OCI-LY7 (cell line): ENCODE measurements around the gene SH3BP1. TPM values are rescaled to one million over a fixed set of nuclear protein-coding genes. Genes with fewer than 3 reads are reported as not detected.

Experiments used
- BruUV-seq: library from RNA; stranded (reverse); fragments of 400-500 nt; replicated peaks from 2 replicates; lab custom pipeline; 2021; lab: Mats Ljungman, UMichigan
- CTCF ChIA-PET: fragments of 300-600 bp; sonication (Branson Sonifier 250); formaldehyde crosslinking; loops from one replicate; lab custom pipeline; 2022; ENCODE audit warnings: antibody characterized with exemption; ENCODE audit not compliant: unreplicated experiment; lab: Charles Lee
- POLR2A ChIA-PET: fragments of 300-600 bp; sonication (Branson Sonifier 250); formaldehyde crosslinking; loops from one replicate; lab custom pipeline; 2022; ENCODE audit warnings: antibody characterized with exemption; lab: Charles Lee
- DNase-seq: peaks from one replicate; pipeline ENCODE4 v3.0.0-alpha.2; 2015; ENCODE audit warnings: low spot score
- H2AFZ ChIP-seq: fragments of 200-600 bp; sonication (generic), shearing (Covaris generic); 2 replicates; pipeline ENCODE4 v1.6.1; 2014; ENCODE audit warnings: mild to moderate bottlenecking, antibody characterized with exemption, low read length, moderate library complexity
- H3K27ac ChIP-seq: fragments of 200-600 bp; sonication (generic); 2 replicates; pipeline ENCODE4 v1.5.1; 2014; ENCODE audit warnings: mixed run types, low read depth, mild to moderate bottlenecking, moderate library complexity, low read length, inconsistent platforms; ENCODE audit not compliant: poor library complexity, severe bottlenecking
- H3K36me3 ChIP-seq: fragments of 200-600 bp; sonication (generic); 2 replicates; pipeline ENCODE4 v1.6.1; 2014; ENCODE audit warnings: mild to moderate bottlenecking, antibody characterized with exemption, low read length, moderate library complexity, mixed read lengths; ENCODE audit not compliant: insufficient read depth
- H3K4me1 ChIP-seq: fragments of 200-600 bp; sonication (generic); 2 replicates; pipeline ENCODE4 v1.5.1; 2014; ENCODE audit warnings: mild to moderate bottlenecking, low read length; ENCODE audit not compliant: insufficient read depth, poor library complexity, severe bottlenecking
- H3K4me2 ChIP-seq: fragments of 200-600 bp; sonication (generic); 2 replicates; pipeline ENCODE4 v1.6.1; 2014; ENCODE audit warnings: mild to moderate bottlenecking, low read length
- H3K4me3 ChIP-seq: fragments of 200-600 bp; sonication (generic); 2 replicates; pipeline ENCODE4 v1.5.1; 2014; ENCODE audit warnings: mild to moderate bottlenecking, low read depth, low read length; ENCODE audit not compliant: poor library complexity, severe bottlenecking
- H3K79me2 ChIP-seq: fragments of 200-600 bp; sonication (generic); 2 replicates; pipeline ENCODE4 v1.6.1; 2016; ENCODE audit warnings: low read depth, mild to moderate bottlenecking, low read length, moderate library complexity, mixed read lengths; ENCODE audit not compliant: insufficient read depth
- H3K9me2 ChIP-seq: fragments of 200-600 bp; sonication (generic); 2 replicates; pipeline ENCODE4 v1.6.1; 2016; ENCODE audit warnings: mild to moderate bottlenecking, low read length, mixed read lengths; ENCODE audit not compliant: insufficient read depth
- H3K9me3 ChIP-seq: fragments of 200-600 bp; sonication (generic); 2 replicates; pipeline ENCODE4 v1.6.1; 2014; ENCODE audit warnings: mild to moderate bottlenecking, mixed run types, low read length, mixed read lengths
- H4K20me1 ChIP-seq: fragments of 200-600 bp; sonication (generic); 2 replicates; pipeline ENCODE4 v1.6.1; 2014; ENCODE audit warnings: mild to moderate bottlenecking, antibody characterized with exemption, low read length, moderate library complexity, mixed read lengths; ENCODE audit not compliant: insufficient read depth
- EZH2phosphoT487 ChIP-seq: fragments of 200-600 bp; sonication (generic); IDR thresholded peaks from 2 replicates; pipeline ENCODE4 v1.6.1; 2018; ENCODE audit warnings: low read depth, borderline replicate concordance, mild to moderate bottlenecking, mixed run types, antibody characterized with exemption, low read length, moderate library complexity, mixed read lengths
- intact Hi-C: fragments of 100-400 bp; cut with micrococcal nuclease; formaldehyde crosslinking; loops from one replicate; pipeline ENCODE4 v1.10.0; 2022; ENCODE audit not compliant: unreplicated experiment
- total RNA-seq, 2 experiments: library from RNA; depleted of rRNA in 1 of 2; stranded (reverse); fragments of >200 nt in 1 of 2; shearing (Covaris generic) in 1 of 2; gene quantifications; 2 replicates each; pipeline ENCODE4 v1.2.3, GENCODE V29; 2014 to 2022
- TF ChIP-seq, protein P1 (sequence below): fragments of 200-600 bp; sonication (generic); conservative IDR thresholded peaks from 2 replicates; pipeline ENCODE4 v1.5.1; 2014; ENCODE audit warnings: mild to moderate bottlenecking, antibody characterized with exemption, low read length, moderate library complexity, mixed read lengths

Gene SH3BP1
- total RNA-seq, 2 experiments from 2014 or later = 15.3 to 48.4 TPM

DNA sequence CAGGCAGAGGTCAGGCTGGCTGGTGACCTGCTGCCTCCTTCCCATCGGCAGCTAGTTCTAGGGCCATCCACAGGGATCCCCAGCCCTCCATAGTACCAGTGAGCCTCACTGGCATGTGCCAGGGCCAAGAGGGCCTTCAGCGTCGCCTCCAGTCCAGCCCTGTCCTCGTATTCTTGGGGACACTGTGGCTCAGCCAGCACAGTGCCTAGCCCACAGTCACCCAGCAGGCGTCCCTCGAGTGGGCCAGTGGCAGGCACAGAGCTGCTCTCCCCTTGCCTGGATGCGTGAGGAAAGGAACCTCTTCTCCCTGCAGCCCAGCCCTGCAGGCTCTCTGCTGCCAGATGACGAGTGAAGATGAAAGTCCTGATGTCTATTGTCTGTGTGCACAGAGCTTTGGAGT is 10.6 kb upstream of the SH3BP1 start:
- H3K79me2 ChIP-seq = no peaks in the 10 kb centered on the region
- H3K4me3 ChIP-seq = no peak overlapping the region
- H3K36me3 ChIP-seq = peaks cover 77% of the 10 kb centered on the region; the same call in 1 of the 2 replicates
- no peaks in the 10 kb centered on the region for H4K20me1 ChIP-seq
- ChIA-PET POLR2A (no interaction called here), CTCF (no interaction called here)
- no peaks in the 10 kb centered on the region for H3K9me3 ChIP-seq
- TF ChIP-seq, protein P1, sequence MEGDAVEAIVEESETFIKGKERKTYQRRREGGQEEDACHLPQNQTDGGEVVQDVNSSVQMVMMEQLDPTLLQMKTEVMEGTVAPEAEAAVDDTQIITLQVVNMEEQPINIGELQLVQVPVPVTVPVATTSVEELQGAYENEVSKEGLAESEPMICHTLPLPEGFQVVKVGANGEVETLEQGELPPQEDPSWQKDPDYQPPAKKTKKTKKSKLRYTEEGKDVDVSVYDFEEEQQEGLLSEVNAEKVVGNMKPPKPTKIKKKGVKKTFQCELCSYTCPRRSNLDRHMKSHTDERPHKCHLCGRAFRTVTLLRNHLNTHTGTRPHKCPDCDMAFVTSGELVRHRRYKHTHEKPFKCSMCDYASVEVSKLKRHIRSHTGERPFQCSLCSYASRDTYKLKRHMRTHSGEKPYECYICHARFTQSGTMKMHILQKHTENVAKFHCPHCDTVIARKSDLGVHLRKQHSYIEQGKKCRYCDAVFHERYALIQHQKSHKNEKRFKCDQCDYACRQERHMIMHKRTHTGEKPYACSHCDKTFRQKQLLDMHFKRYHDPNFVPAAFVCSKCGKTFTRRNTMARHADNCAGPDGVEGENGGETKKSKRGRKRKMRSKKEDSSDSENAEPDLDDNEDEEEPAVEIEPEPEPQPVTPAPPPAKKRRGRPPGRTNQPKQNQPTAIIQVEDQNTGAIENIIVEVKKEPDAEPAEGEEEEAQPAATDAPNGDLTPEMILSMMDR = no peak
- TF ChIP-seq EZH2phosphoT487 = no peak
- H3K9me2 ChIP-seq = no peaks in the 10 kb centered on the region
- intact Hi-C loops = no loop called here
- no peak overlapping the region for H2AFZ ChIP-seq
- no peak overlapping the region for H3K27ac ChIP-seq
- DNase-seq = no peak
- peaks cover 48% of the 10 kb centered on the region for H3K4me1 ChIP-seq
- no peak overlapping the region for H3K4me2 ChIP-seq
- no TSS peak for BruUV-seq

DNA sequence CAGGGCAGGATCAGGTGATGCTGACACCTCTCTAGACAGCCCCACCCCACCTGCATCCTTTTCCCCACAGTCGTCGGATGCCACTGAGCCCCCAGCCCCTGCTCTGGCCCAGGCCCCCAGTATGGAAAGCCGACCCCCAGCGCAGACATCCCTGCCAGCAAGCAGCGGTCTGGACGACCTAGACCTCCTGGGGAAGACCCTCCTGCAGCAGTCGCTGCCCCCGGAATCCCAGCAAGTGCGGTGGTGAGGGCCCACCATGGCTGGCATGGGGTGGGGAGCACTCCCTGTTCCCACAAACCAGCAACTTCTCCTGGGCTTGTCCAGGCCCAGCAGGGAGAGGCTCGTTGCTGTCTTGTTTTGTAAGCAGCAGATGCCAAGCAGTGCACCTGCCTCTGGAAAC is 9.5 kb upstream of the SH3BP1 start:
- Histone ChIP-seq H3K4me3 (no peak overlapping the region), H3K9me3 (no peaks in the 10 kb centered on the region), H2AFZ (no peak overlapping the region), H3K27ac (no peak overlapping the region), H3K36me3 (peaks cover 67% of the 10 kb centered on the region; the same call in 1 of the 2 replicates), H3K4me2 (no peak overlapping the region), H3K4me1 (peaks cover 53% of the 10 kb centered on the region), H4K20me1 (no peaks in the 10 kb centered on the region), H3K79me2 (no peaks in the 10 kb centered on the region), H3K9me2 (no peaks in the 10 kb centered on the region)
- DNase-seq = no peak
- TF ChIP-seq, protein P1 = no peak
- TF ChIP-seq EZH2phosphoT487 = no peak
- CTCF ChIA-PET = no interaction called here
- no TSS peak for BruUV-seq
- intact Hi-C loops = no loop called here
- POLR2A ChIA-PET = no interaction called here

DNA sequence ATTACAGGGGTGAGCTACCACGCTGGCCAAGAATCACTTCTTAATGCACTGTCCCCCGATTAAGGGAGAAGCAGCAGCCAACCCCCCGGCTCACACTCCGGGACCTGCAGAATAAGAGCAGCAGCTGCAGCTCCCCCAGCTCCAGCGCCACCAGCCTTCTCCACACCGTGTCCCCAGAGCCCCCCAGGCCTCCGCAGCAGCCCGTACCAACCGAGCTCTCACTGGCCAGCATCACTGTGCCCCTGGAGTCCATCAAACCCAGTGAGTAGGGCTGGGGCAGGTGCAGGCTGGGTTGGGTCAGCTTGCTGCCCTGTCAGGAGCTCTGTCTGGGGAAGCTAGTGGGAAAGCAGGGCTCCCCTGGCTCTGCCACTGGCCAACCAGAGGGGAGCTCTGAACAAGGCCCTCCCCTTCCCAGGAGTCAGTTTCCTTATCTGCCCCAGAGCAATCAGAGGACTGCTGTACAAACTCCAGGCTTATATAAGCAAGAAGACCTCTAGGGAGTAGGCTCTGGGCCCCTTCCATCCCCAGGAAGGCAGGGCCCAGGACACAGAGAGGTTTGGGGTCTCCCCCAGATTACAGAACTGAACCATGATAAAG is 8.5 kb upstream of the SH3BP1 start:
- Histone ChIP-seq H3K27ac (no peak overlapping the region), H4K20me1 (no peaks in the 10 kb centered on the region), H3K79me2 (no peaks in the 10 kb centered on the region), H3K9me2 (no peaks in the 10 kb centered on the region), H3K36me3 (peaks cover 57% of the 10 kb centered on the region; the same call in 1 of the 2 replicates), H3K4me1 (peaks cover 51% of the 10 kb centered on the region), H3K9me3 (no peaks in the 10 kb centered on the region), H3K4me3 (no peak overlapping the region), H2AFZ (no peak overlapping the region), H3K4me2 (no peak overlapping the region)
- ChIA-PET POLR2A (interaction anchor here (0.7 kb wide), 1 partner anchor 23 kb away, joined by 3 read pairs; the partner anchor contains the start of gene GGA1), CTCF (interaction anchor here (1.1 kb wide), 1 partner anchor 12 kb away, joined by 3 read pairs; no protein-coding TSS in a partner anchor)
- intact Hi-C loops = no loop called here
- TF ChIP-seq EZH2phosphoT487 = no peak
- TF ChIP-seq, protein P1 = no peak
- DNase-seq = no peak
- BruUV-seq = no TSS peak
